Adipocyte (in vitro differentiated cells): ENCODE measurements around the gene RPS27A.
"Not testable (repeated sequence)": the region's sequence is repeated elsewhere in the genome, so short reads cannot be mapped to it uniquely, and the experiment has no call there.

Experiments
- DNase-seq: peaks from one replicate; pipeline ENCODE4 v3.0.0-alpha.2; 2015; ENCODE audit warnings: low read depth
- H3K27me3 ChIP-seq: replicated peaks from 2 replicates; pipeline ENCODE4 v1.7.0; 2013; ENCODE audit warnings: mild to moderate bottlenecking, low read length, moderate library complexity; ENCODE audit not compliant: control insufficient read depth, insufficient read depth
- H3K36me3 ChIP-seq: 2 replicates; pipeline ENCODE4 v1.7.0; 2013; ENCODE audit warnings: low read length, mild to moderate bottlenecking, moderate library complexity; ENCODE audit not compliant: control insufficient read depth, insufficient read depth, severe bottlenecking
- H3K4me1 ChIP-seq: 2 replicates; pipeline ENCODE4 v1.7.0; 2013; ENCODE audit warnings: mild to moderate bottlenecking, low read length, moderate library complexity; ENCODE audit not compliant: control insufficient read depth, insufficient read depth
- H3K4me3 ChIP-seq: 2 replicates; pipeline ENCODE4 v1.7.0; 2013; ENCODE audit warnings: mild to moderate bottlenecking, low read length, moderate library complexity
- H3K9ac ChIP-seq: 2 replicates; pipeline ENCODE4 v1.7.0; 2013; ENCODE audit warnings: mild to moderate bottlenecking, low read length, moderate library complexity
- H3K9me3 ChIP-seq: 2 replicates; pipeline ENCODE4 v1.7.0; 2013; ENCODE audit warnings: mild to moderate bottlenecking, low read length, moderate library complexity; ENCODE audit not compliant: control insufficient read depth

The RPS27A gene

GRCh38 chr2:55232084-55232862, at the start of gene RPS27A, which contains the start of gene CLHC1:
TSS of gene RPS27A (plus strand) at chr2:55232688. CDS start at chr2:55232825, 137 bp downstream.
TSS of gene CLHC1 (minus strand) at chr2:55232293. CDS start at chr2:55222411, 9,882 bp downstream.
- Histone ChIP-seq H3K9ac (peak within 1 kb of the TSS; percentile 100), H3K4me3 (peak within 1 kb of the TSS; percentile 100), H3K4me1 (peaks cover 25% of the 10 kb centered on the region), H3K27me3 (no peaks in the 10 kb centered on the region), H3K9me3 (no peaks in the 10 kb centered on the region), H3K36me3 (peaks cover 35% of the 10 kb centered on the region)
- peak; percentile 97 for DNase-seq

GRCh38 chr2:55186837-55187236, 45.7 kb upstream of the RPS27A start:
- H3K4me1 ChIP-seq, H3K9ac ChIP-seq, H3K9me3 ChIP-seq, DNase-seq, H3K4me3 ChIP-seq, H3K36me3 ChIP-seq, H3K27me3 ChIP-seq: not testable (repeated sequence)

- not testable (repeated sequence) for H3K36me3 ChIP-seq, H3K27me3 ChIP-seq, H3K9ac ChIP-seq, H3K9me3 ChIP-seq, DNase-seq, H3K4me3 ChIP-seq, H3K4me1 ChIP-seq
Observed at GRCh38 chr2:55191888-55192287, 40.6 kb upstream of the RPS27A start.

- no peaks in the 10 kb centered on the region for H3K4me1 ChIP-seq
- H3K9ac ChIP-seq, result no peak overlapping the region
- no peak overlapping the region for H3K4me3 ChIP-seq
- DNase-seq, result no peak
- peaks cover 6% of the 10 kb centered on the region for H3K9me3 ChIP-seq
- no peaks in the 10 kb centered on the region for H3K36me3 ChIP-seq
- H3K27me3 ChIP-seq, result no peaks in the 10 kb centered on the region
Observed at GRCh38 chr2:55196526-55196925, 36.0 kb upstream of the RPS27A start.

GRCh38 chr2:55200416-55200815, 32.1 kb upstream of the RPS27A start:
- Histone ChIP-seq H3K27me3 (no peaks in the 10 kb centered on the region), H3K36me3 (no peaks in the 10 kb centered on the region), H3K9ac (no peak overlapping the region), H3K4me1 (no peaks in the 10 kb centered on the region), H3K4me3 (no peak overlapping the region), H3K9me3 (peaks cover 4% of the 10 kb centered on the region)
- no peak for DNase-seq

- no peaks in the 10 kb centered on the region for H3K4me1 ChIP-seq
- no peak overlapping the region for H3K9ac ChIP-seq
- no peak for DNase-seq
- no peak overlapping the region for H3K4me3 ChIP-seq
- no peaks in the 10 kb centered on the region for H3K36me3 ChIP-seq
- H3K9me3 ChIP-seq, result peaks cover 4% of the 10 kb centered on the region
- no peaks in the 10 kb centered on the region for H3K27me3 ChIP-seq
Observed at GRCh38 chr2:55204536-55204935, 28.0 kb upstream of the RPS27A start.

GRCh38 chr2:55204950-55205349, 27.5 kb upstream of the RPS27A start:
- Histone ChIP-seq H3K4me1 (no peaks in the 10 kb centered on the region), H3K27me3 (no peaks in the 10 kb centered on the region), H3K4me3 (no peak overlapping the region), H3K9ac (no peak overlapping the region), H3K9me3 (no peaks in the 10 kb centered on the region), H3K36me3 (no peaks in the 10 kb centered on the region)
- DNase-seq, result no peak

- no peak overlapping the region for H3K4me3 ChIP-seq
- H3K4me1 ChIP-seq, result no peaks in the 10 kb centered on the region
- H3K9me3 ChIP-seq, result no peaks in the 10 kb centered on the region
- no peaks in the 10 kb centered on the region for H3K27me3 ChIP-seq
- no peaks in the 10 kb centered on the region for H3K36me3 ChIP-seq
- H3K9ac ChIP-seq, result no peak overlapping the region
- DNase-seq, result no peak
Observed at GRCh38 chr2:55213822-55214221, 18.7 kb upstream of the RPS27A start.

- no peak for DNase-seq
- no peaks in the 10 kb centered on the region for H3K9me3 ChIP-seq
- H3K4me1 ChIP-seq, result peaks cover 6% of the 10 kb centered on the region
- H3K4me3 ChIP-seq, result peak overlapping the region; percentile 87
- H3K36me3 ChIP-seq, result no peaks in the 10 kb centered on the region
- peak overlapping the region; percentile 93 for H3K9ac ChIP-seq
- no peaks in the 10 kb centered on the region for H3K27me3 ChIP-seq
Observed at GRCh38 chr2:55223958-55224760, 8.3 kb upstream of the RPS27A start.

GRCh38 chr2:55224761-55225261, 7.7 kb upstream of the RPS27A start:
- H3K9ac ChIP-seq, result no peak overlapping the region

GRCh38 chr2:55225481-55226020, 6.9 kb upstream of the RPS27A start:
- DNase-seq, result no peak
- H3K36me3 ChIP-seq, result no peaks in the 10 kb centered on the region
- peaks cover 6% of the 10 kb centered on the region for H3K4me1 ChIP-seq
- H3K9ac ChIP-seq, result no peak overlapping the region
- H3K4me3 ChIP-seq, result no peak overlapping the region
- no peaks in the 10 kb centered on the region for H3K9me3 ChIP-seq
- H3K27me3 ChIP-seq, result no peaks in the 10 kb centered on the region

More at GRCh38 chr2:55224761-55225261, 7.7 kb upstream of the RPS27A start:
- Histone ChIP-seq H3K4me3 (no peak overlapping the region), H3K4me1 (peaks cover 6% of the 10 kb centered on the region), H3K27me3 (no peaks in the 10 kb centered on the region), H3K36me3 (no peaks in the 10 kb centered on the region), H3K9me3 (no peaks in the 10 kb centered on the region)
- DNase-seq, result no peak
